HCT116 (cell line): ENCODE measurements around the gene HOMER3.

Source experiments
- CBX3 ChIP-seq: IDR thresholded peaks from 2 replicates; pipeline ENCODE4 v1.6.1; 2012; ENCODE audit warnings: low read depth
- EGR1 ChIP-seq: IDR thresholded peaks from 2 replicates; pipeline ENCODE4 v1.6.1; 2012; ENCODE audit warnings: low read depth
- EZH2phosphoT487 ChIP-seq: fragments of 200-600 bp; IDR thresholded peaks from 2 replicates; pipeline ENCODE4 v1.6.1; 2018; ENCODE audit warnings: antibody characterized with exemption, borderline replicate concordance
- JUND ChIP-seq: IDR thresholded peaks from 2 replicates; pipeline ENCODE4 v1.6.1; 2012
- POLR2A ChIP-seq: IDR thresholded peaks from 2 replicates; pipeline ENCODE4 v1.7.0; 2011; ENCODE audit warnings: borderline replicate concordance; ENCODE audit not compliant: insufficient read depth, insufficient read length; ENCODE audit errors: extremely low read depth
- POLR2AphosphoS5 ChIP-seq: IDR thresholded peaks from 2 replicates; pipeline ENCODE4 v1.6.1; 2011; ENCODE audit warnings: mild to moderate bottlenecking, low read depth, low read length, moderate library complexity
- REST ChIP-seq: IDR thresholded peaks from 2 replicates; pipeline ENCODE4 v1.6.1; 2012; ENCODE audit warnings: low read depth
- SIN3A ChIP-seq: IDR thresholded peaks from 2 replicates; pipeline ENCODE4 v1.6.1; 2012; ENCODE audit warnings: low read depth
- SP1 ChIP-seq: IDR thresholded peaks from 2 replicates; pipeline ENCODE4 v1.6.1; 2012; ENCODE audit warnings: low read depth
- TF ChIP-seq, protein P1 (sequence below), 3 experiments: fragments of 200-600 bp in 1 of 3; sonication (generic) in 1 of 3; IDR thresholded peaks in 2 of 3; conservative IDR thresholded peaks in 1 of 3; 2 replicates each; pipeline ENCODE4 v1.5.1; 2012 to 2017; ENCODE audit warnings: low read depth in 2 of 3, low read length in 2 of 3, antibody characterized with exemption in 1 of 3, borderline replicate concordance in 1 of 3, control low read depth in 1 of 3, mild to moderate bottlenecking in 1 of 3, mixed read lengths in 1 of 3, mixed run types in 1 of 3, moderate library complexity in 1 of 3; ENCODE audit not compliant: insufficient read depth in 1 of 3
- TF ChIP-seq, protein P2 (sequence below): IDR thresholded peaks from 2 replicates; pipeline ENCODE4 v1.6.1; 2012
- TF ChIP-seq, protein P3 (sequence below): IDR thresholded peaks from 2 replicates; pipeline ENCODE4 v1.6.1; 2011; ENCODE audit warnings: mild to moderate bottlenecking, low read length, moderate library complexity; ENCODE audit not compliant: insufficient replicate concordance; ENCODE audit errors: extremely low read depth
- TF ChIP-seq, protein P4 (sequence below): IDR thresholded peaks from 2 replicates; pipeline ENCODE4 v1.6.1; 2012

DNA sequence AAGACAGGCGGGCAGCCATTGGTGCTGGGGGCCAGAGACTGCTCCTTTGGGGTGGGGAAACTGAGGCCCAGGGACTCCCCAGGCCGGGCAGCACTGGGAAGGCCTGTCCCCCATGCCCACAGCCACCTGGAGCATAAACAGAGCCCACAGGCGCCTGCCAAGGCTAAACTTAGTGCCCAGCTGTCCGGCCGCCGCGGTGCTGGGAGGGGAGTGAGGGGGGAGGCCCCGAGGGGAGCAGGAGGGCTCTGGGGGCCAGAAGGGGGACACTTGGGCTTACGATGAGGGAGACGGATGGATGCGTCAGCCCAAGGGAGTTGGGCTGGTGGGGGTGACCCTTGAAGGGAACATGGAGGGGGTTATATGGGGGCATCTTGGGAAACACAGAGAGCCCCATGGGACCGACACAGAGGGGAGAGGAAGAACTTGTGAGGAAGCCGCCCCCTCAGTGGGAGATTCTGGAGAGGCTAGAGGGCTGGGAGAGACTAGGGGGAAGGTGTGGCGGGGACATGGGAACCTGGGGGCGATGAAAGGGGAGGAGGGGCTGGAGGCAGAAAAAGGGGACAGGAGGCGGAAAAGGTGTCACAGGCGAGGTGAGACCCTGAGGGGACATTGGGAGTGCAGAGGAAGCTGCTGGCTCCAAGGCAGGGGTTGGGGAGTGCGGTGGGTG is 47.3 kb downstream of the HOMER3 start:
- TF ChIP-seq JUND = no peak
- TF ChIP-seq REST = no peak
- TF ChIP-seq, protein P1, sequence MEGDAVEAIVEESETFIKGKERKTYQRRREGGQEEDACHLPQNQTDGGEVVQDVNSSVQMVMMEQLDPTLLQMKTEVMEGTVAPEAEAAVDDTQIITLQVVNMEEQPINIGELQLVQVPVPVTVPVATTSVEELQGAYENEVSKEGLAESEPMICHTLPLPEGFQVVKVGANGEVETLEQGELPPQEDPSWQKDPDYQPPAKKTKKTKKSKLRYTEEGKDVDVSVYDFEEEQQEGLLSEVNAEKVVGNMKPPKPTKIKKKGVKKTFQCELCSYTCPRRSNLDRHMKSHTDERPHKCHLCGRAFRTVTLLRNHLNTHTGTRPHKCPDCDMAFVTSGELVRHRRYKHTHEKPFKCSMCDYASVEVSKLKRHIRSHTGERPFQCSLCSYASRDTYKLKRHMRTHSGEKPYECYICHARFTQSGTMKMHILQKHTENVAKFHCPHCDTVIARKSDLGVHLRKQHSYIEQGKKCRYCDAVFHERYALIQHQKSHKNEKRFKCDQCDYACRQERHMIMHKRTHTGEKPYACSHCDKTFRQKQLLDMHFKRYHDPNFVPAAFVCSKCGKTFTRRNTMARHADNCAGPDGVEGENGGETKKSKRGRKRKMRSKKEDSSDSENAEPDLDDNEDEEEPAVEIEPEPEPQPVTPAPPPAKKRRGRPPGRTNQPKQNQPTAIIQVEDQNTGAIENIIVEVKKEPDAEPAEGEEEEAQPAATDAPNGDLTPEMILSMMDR (IDR thresholded peaks at IDR 0.05 in 2 of 3, conservative IDR thresholded peaks at IDR 0.05 in 1 of 3; ENCODE audit: borderline replicate concordance in 1 of 3, insufficient read depth in 1 of 3, low read depth in 2 of 3, low read length in 2 of 3) = no peak
- TF ChIP-seq, protein P2, sequence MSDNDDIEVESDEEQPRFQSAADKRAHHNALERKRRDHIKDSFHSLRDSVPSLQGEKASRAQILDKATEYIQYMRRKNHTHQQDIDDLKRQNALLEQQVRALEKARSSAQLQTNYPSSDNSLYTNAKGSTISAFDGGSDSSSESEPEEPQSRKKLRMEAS = no peak
- no peak for TF ChIP-seq SIN3A
- TF ChIP-seq POLR2AphosphoS5 = no peak
- no peak for TF ChIP-seq CBX3
- TF ChIP-seq EGR1 = no peak
- no peak for TF ChIP-seq SP1
- no peak for TF ChIP-seq EZH2phosphoT487
- TF ChIP-seq, protein P3, sequence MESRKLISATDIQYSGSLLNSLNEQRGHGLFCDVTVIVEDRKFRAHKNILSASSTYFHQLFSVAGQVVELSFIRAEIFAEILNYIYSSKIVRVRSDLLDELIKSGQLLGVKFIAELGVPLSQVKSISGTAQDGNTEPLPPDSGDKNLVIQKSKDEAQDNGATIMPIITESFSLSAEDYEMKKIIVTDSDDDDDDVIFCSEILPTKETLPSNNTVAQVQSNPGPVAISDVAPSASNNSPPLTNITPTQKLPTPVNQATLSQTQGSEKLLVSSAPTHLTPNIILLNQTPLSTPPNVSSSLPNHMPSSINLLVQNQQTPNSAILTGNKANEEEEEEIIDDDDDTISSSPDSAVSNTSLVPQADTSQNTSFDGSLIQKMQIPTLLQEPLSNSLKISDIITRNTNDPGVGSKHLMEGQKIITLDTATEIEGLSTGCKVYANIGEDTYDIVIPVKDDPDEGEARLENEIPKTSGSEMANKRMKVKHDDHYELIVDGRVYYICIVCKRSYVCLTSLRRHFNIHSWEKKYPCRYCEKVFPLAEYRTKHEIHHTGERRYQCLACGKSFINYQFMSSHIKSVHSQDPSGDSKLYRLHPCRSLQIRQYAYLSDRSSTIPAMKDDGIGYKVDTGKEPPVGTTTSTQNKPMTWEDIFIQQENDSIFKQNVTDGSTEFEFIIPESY = no peak
- TF ChIP-seq, protein P4, sequence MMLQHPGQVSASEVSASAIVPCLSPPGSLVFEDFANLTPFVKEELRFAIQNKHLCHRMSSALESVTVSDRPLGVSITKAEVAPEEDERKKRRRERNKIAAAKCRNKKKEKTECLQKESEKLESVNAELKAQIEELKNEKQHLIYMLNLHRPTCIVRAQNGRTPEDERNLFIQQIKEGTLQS = no peak
- TF ChIP-seq POLR2A = no peak
